BE2C (cell line): Measurements from ENCODE around the gene RBKS.

ENCODE experiments used
- DNase-seq: peaks from one replicate; pipeline ENCODE4 v3.0.0-alpha.2; 2020
- H3K27me3 ChIP-seq: fragments of 250-450 bp; sonication (Bioruptor Pico); 2 replicates; pipeline ENCODE4 v1.5.1; 2020; ENCODE audit warnings: mild to moderate bottlenecking
- H3K36me3 ChIP-seq: fragments of 250-450 bp; sonication (Bioruptor Pico); 2 replicates; pipeline ENCODE4 v1.5.1; 2020; ENCODE audit warnings: mild to moderate bottlenecking
- H3K4me1 ChIP-seq: fragments of 250-450 bp; sonication (Bioruptor Pico); 2 replicates; pipeline ENCODE4 v1.5.1; 2020
- H3K4me3 ChIP-seq: 2 replicates; pipeline ENCODE4 v1.5.1; 2011; ENCODE audit warnings: low read depth, low read length
- H3K9me3 ChIP-seq: fragments of 250-450 bp; sonication (Bioruptor Pico); 2 replicates; pipeline ENCODE4 v1.5.1; 2020
- TF ChIP-seq, protein P1 (sequence below): IDR thresholded peaks from 2 replicates; pipeline ENCODE4 v1.5.1; 2012; ENCODE audit warnings: mild to moderate bottlenecking, low read depth, low read length

The RBKS gene

GRCh38 chr2:27925766-27926472 is 35.7 kb upstream of the RBKS start:
- Histone ChIP-seq H3K9me3 (no peaks in the 10 kb centered on the region), H3K4me3 (no peak overlapping the region), H3K36me3 (peaks cover 6% of the 10 kb centered on the region; the same call in 1 of the 2 replicates), H3K4me1 (peaks cover 24% of the 10 kb centered on the region), H3K27me3 (no peaks in the 10 kb centered on the region)
- TF ChIP-seq, protein P1, sequence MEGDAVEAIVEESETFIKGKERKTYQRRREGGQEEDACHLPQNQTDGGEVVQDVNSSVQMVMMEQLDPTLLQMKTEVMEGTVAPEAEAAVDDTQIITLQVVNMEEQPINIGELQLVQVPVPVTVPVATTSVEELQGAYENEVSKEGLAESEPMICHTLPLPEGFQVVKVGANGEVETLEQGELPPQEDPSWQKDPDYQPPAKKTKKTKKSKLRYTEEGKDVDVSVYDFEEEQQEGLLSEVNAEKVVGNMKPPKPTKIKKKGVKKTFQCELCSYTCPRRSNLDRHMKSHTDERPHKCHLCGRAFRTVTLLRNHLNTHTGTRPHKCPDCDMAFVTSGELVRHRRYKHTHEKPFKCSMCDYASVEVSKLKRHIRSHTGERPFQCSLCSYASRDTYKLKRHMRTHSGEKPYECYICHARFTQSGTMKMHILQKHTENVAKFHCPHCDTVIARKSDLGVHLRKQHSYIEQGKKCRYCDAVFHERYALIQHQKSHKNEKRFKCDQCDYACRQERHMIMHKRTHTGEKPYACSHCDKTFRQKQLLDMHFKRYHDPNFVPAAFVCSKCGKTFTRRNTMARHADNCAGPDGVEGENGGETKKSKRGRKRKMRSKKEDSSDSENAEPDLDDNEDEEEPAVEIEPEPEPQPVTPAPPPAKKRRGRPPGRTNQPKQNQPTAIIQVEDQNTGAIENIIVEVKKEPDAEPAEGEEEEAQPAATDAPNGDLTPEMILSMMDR, result no peak
- DNase-seq, result peak; percentile 15

- no peaks in the 10 kb centered on the region for H3K27me3 ChIP-seq
- no peak overlapping the region for H3K4me3 ChIP-seq
- no peak for DNase-seq
- H3K36me3 ChIP-seq, result no peaks in the 10 kb centered on the region
- H3K9me3 ChIP-seq, result no peaks in the 10 kb centered on the region
- TF ChIP-seq, protein P1, result no peak
- H3K4me1 ChIP-seq, result peaks cover 36% of the 10 kb centered on the region
These were observed 32.7 kb upstream of the RBKS start for GRCh38 chr2:27922842-27923241.

DNA sequence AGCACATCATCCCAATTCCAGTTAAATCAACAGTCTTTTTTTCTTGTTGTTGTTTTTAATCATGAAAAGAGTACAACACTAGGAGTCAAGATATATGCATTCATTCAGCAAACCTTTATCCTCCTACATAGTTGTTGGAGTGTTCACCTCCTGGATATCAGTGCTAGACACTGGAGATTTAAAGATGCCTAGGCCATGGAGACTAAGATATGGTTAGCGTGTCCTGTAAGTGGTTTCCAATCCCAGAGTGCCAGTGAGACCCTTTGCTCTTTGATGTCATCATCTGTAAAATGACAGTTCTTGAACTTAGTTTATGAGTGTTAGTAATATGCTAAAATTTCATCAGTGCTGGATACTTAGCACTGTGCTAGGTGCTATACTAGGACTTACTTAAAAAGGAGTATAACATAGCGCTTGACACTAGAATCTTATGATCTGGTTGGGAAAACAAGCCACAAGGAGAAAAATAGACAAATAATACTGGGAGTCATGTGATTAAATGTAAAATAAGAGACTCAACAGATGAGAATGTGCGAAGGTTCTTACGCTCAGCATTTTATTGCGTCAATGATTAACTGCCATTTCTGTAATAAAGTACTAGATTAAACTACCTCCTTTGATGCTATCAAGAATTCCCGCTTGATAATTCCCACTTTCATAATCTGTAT is 31.8 kb upstream of the RBKS start:
- no peak for DNase-seq
- TF ChIP-seq, protein P1, result no peak
- Histone ChIP-seq H3K4me1 (peaks cover 36% of the 10 kb centered on the region), H3K4me3 (no peak overlapping the region), H3K36me3 (no peaks in the 10 kb centered on the region), H3K9me3 (no peaks in the 10 kb centered on the region), H3K27me3 (no peaks in the 10 kb centered on the region)

DNA sequence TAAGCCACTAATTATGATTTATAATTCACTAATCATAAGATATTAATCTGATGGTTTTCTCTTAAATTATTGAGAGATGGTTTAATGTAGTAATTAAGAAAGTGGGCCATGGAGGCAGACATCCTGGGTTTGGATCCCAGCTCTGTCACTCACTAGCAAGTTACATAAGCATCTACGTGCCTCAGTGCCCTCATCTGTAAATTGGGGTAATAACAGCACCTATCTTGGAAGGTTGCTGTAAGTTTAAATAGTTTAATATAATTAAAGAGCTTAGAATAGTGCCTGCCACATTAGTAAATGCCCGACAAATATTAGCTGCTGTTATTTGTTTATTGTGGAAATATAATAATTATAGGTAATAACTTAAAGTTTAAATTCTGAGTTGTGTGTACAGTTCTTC is 31.2 kb upstream of the RBKS start:
- Histone ChIP-seq H3K4me1 (peaks cover 36% of the 10 kb centered on the region), H3K4me3 (no peak overlapping the region)

DNA sequence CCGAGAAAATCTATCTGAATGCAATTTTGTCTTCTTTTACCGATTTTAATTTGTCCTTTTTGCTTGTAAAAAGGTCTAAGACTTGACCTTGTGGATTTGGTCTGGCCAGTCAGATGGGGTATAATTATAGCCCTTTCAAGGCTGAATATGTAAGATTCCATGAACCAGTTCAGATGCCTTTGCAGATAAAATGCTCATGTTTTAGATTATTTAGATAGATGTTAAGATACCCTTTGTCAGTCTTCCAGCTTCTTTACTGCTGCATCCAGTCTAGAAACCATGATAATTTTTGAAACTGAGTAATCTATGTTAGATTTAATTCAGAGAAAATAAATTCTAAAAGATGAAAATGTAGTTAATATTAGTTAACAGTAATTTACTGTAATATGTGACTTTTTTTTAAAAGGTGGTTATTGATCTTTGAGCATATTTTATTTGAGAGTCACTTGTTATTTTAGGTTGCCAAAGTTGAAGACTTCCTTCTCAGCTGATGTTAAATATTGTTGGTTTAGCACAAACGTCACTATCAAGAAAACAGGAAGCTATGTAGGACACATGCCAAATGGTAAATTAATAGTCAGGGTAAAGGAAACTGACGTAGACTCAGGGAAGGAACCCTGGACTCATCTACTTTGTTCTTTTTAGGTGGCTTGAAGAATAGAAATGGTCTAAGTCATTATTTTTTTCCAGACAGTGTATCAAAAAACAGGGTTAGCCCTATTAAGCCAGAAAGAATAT is 30.1 kb upstream of the RBKS start:
- Histone ChIP-seq H3K36me3 (no peaks in the 10 kb centered on the region), H3K27me3 (no peaks in the 10 kb centered on the region), H3K9me3 (no peaks in the 10 kb centered on the region), H3K4me3 (no peak overlapping the region), H3K4me1 (peaks cover 29% of the 10 kb centered on the region)
- TF ChIP-seq, protein P1, result no peak
- no peak for DNase-seq

More for the DNA sequence above, 31.2 kb upstream of the RBKS start:
- Histone ChIP-seq H3K27me3 (no peaks in the 10 kb centered on the region), H3K9me3 (no peaks in the 10 kb centered on the region), H3K36me3 (no peaks in the 10 kb centered on the region)
- no peak for DNase-seq
- TF ChIP-seq, protein P1, result no peak
